Activated CD8-positive, alpha-beta T cell treated with anti-CD3 and anti-CD28 coated beads for 36 hours (primary cell): ENCODE measurements around the gene TTC4. TPM values are rescaled to one million over a fixed set of nuclear protein-coding genes. Genes with fewer than 3 reads are reported as not detected.

Source experiments
- ATAC-seq: fragments of 200-7000 bp; cut with Tn5 transposase; one replicate; pipeline ENCODE4 v1.10.0; 2021; ENCODE audit warnings: mild to moderate bottlenecking, moderate library complexity
- CTCF ChIA-PET: fragments of 350-600 bp; sonication (Branson Sonifier 250); formaldehyde crosslinking; loops from one replicate; lab custom pipeline; 2021; ENCODE audit warnings: antibody characterized with exemption; lab: Charles Lee
- POLR2A ChIA-PET: fragments of 350-600 bp; sonication (Branson Sonifier 250); formaldehyde crosslinking; loops from one replicate; lab custom pipeline; 2021; ENCODE audit warnings: antibody characterized with exemption; lab: Charles Lee
- DNase-seq: peaks from one replicate; pipeline ENCODE4 v3.0.0-alpha.2; 2020
- H3K27ac Mint-ChIP-seq: one replicate; pipeline ENCODE4 v1.8.0; 2021; ENCODE audit warnings: mild to moderate bottlenecking, mixed read lengths
- H3K27me3 Mint-ChIP-seq: one replicate; pipeline ENCODE4 v1.8.0; 2021; ENCODE audit warnings: mixed read lengths
- H3K36me3 Mint-ChIP-seq: one replicate; pipeline ENCODE4 v1.8.0; 2021; ENCODE audit warnings: low read depth, mixed read lengths
- H3K4me1 Mint-ChIP-seq: one replicate; pipeline ENCODE4 v1.8.0; 2021; ENCODE audit warnings: low read depth, mixed read lengths
- H3K4me3 Mint-ChIP-seq: one replicate; pipeline ENCODE4 v1.8.0; 2021; ENCODE audit warnings: mild to moderate bottlenecking, moderate library complexity, mixed read lengths
- H3K9me3 Mint-ChIP-seq: one replicate; pipeline ENCODE4 v1.8.0; 2021; ENCODE audit warnings: mixed read lengths
- intact Hi-C: fragments of 100-400 bp; cut with micrococcal nuclease; formaldehyde crosslinking; loops from one replicate; pipeline ENCODE4 v1.10.0; 2022
- total RNA-seq, 2 experiments: library from RNA; stranded (reverse); gene quantifications; one replicate each; pipeline ENCODE4 v1.2.3, GENCODE V29; 2021
- TF ChIP-seq, protein P1 (sequence below): fragments of 200-600 bp; IDR thresholded peaks from one replicate; pipeline ENCODE4 v1.8.0; 2022; ENCODE audit warnings: antibody characterized with exemption, mild to moderate bottlenecking

Gene TTC4
- total RNA-seq, 2 experiments from 2014 or later, result 26.7 to 28.2 TPM

DNA sequence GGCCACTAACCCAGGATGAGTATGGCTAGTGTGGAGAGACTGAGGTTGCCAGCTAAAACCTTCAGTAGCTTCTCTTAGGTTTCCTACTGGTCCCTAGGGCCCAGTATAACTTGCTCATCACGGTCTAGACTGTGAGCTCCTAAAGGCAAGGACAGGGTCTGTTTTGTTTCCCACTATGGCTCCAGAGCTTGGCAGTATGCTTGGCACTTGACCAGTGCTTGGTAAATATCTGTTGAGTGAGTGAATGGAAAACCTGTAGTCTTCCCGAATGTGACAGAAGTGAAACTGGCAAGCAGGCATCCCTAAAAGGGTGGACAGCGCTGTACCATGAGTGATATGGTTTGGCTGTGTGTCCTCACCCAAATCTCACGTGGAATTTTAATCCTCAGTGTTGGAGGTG is 61.8 kb downstream of the TTC4 start:
- H3K36me3 Mint-ChIP-seq, result no peaks in the 10 kb centered on the region
- no peaks in the 10 kb centered on the region for H3K27me3 Mint-ChIP-seq
- intact Hi-C loops, result no loop called here
- no peaks in the 10 kb centered on the region for H3K9me3 Mint-ChIP-seq
- ATAC-seq (no peak), DNase-seq (no peak)
- no peak overlapping the region for H3K27ac Mint-ChIP-seq
- ChIA-PET POLR2A (no interaction called here), CTCF (interaction anchor here (1.1 to 1.9 kb wide), 2 partner anchors 12 to 15 kb away, joined by 3 to 6 read pairs; no protein-coding TSS in a partner anchor)
- H3K4me3 Mint-ChIP-seq, result no peak overlapping the region
- H3K4me1 Mint-ChIP-seq, result no peaks in the 10 kb centered on the region
- TF ChIP-seq, protein P1, sequence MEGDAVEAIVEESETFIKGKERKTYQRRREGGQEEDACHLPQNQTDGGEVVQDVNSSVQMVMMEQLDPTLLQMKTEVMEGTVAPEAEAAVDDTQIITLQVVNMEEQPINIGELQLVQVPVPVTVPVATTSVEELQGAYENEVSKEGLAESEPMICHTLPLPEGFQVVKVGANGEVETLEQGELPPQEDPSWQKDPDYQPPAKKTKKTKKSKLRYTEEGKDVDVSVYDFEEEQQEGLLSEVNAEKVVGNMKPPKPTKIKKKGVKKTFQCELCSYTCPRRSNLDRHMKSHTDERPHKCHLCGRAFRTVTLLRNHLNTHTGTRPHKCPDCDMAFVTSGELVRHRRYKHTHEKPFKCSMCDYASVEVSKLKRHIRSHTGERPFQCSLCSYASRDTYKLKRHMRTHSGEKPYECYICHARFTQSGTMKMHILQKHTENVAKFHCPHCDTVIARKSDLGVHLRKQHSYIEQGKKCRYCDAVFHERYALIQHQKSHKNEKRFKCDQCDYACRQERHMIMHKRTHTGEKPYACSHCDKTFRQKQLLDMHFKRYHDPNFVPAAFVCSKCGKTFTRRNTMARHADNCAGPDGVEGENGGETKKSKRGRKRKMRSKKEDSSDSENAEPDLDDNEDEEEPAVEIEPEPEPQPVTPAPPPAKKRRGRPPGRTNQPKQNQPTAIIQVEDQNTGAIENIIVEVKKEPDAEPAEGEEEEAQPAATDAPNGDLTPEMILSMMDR, result no peak

DNA sequence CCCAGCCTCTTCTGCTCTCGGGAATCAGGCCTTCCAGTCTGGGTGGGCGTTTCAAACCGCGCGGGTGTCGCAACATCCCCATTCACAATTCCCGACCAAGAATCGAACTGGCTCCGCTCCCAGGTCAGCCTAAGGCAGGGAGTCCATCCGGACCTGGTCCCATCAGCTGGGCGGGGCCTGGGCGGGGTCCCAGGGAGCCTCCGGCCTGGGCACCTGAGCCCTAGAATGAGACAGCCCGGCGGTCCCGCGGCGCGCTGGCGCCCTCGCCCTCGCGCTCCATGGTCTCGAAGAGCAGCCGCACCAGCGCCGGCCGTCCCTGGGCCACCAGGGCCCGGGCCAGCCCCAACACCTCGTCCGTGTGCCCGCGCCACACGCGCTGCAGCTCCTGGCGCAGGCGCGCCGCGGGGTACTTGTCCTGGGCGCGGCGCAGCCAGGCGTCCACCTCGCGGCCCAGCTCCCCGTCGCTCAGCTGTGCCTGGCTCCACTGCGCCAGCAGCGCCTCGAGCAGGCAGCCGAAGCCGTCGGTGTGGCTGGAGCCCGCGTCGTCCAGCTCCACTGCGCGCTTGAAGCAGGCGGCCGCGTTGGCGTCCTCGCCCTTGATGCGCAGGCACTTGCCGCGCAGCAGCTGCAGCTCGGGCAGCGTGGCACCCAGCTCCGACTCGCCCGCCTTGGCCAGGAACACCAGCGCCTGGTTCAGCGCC is 65.5 kb downstream of the TTC4 start:
- CTCF ChIA-PET, result interaction anchor here (1.3 kb wide), 1 partner anchor 11 kb away, joined by 4 read pairs; no protein-coding TSS in a partner anchor
- Mint-ChIP-seq H3K9me3 (no peaks in the 10 kb centered on the region), H3K27me3 (no peaks in the 10 kb centered on the region), H3K36me3 (no peaks in the 10 kb centered on the region), H3K27ac (no peak overlapping the region), H3K4me3 (no peak overlapping the region), H3K4me1 (no peaks in the 10 kb centered on the region)
- intact Hi-C loops, result no loop called here
- ATAC-seq, result no peak
- TF ChIP-seq, protein P1, result no peak
- DNase-seq, result no peak
- POLR2A ChIA-PET, result interaction anchor here (1.2 kb wide), 1 partner anchor 13 kb away, joined by 3 read pairs; no protein-coding TSS in a partner anchor

DNA sequence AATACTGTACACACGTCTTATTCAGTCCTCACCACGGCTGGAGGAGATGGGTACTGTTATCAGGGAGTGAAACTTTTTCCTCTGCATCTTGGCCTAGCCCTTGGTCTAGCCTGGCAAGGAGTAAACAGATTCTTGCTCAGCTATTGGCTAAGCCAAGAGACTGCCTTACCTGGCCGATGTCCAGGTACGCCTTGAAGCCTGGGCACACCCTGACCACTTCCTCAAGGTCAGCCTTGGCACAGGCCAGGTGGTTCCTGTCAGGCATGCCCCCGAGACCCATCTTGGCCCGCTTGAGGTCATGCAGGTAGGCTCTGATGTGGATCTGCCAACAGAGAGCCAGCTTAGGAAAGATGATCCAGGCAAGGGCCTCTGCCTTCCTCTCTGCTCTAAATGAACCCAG is 66.5 kb downstream of the TTC4 start:
- CTCF ChIA-PET, result interaction anchor here (1.3 kb wide), 1 partner anchor 10 kb away, joined by 4 read pairs; no protein-coding TSS in a partner anchor
- no peak overlapping the region for H3K27ac Mint-ChIP-seq
- TF ChIP-seq, protein P1, result no peak
- intact Hi-C loops, result no loop called here
- H3K36me3 Mint-ChIP-seq, result no peaks in the 10 kb centered on the region
- DNase-seq (no peak), ATAC-seq (no peak)
- H3K9me3 Mint-ChIP-seq, result no peaks in the 10 kb centered on the region
- POLR2A ChIA-PET, result no interaction called here
- H3K4me3 Mint-ChIP-seq, result no peak overlapping the region
- no peaks in the 10 kb centered on the region for H3K4me1 Mint-ChIP-seq
- H3K27me3 Mint-ChIP-seq, result no peaks in the 10 kb centered on the region

DNA sequence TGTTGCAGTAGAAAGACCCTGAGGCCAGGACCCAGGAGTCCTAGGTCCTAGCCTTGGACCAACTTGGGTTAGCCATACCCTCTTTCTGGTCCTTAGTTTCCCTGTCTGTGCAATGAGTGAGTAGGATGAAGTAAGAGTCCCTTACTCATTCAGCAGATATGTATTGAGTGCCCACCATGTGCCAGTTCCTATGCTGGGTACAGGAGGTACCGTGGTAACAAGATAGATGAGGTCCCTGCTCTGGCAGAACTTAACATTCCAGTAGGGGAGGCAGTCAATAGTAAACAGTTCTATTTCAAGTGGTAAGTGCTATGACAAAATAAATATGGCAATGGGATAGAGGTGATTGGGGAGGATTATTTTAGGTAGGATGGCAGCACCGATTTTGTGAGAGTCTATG is 66.9 kb downstream of the TTC4 start:
- Mint-ChIP-seq H3K27me3 (no peaks in the 10 kb centered on the region), H3K27ac (no peak overlapping the region), H3K4me3 (no peak overlapping the region), H3K9me3 (no peaks in the 10 kb centered on the region), H3K36me3 (no peaks in the 10 kb centered on the region), H3K4me1 (no peaks in the 10 kb centered on the region)
- DNase-seq (no peak), ATAC-seq (no peak)
- ChIA-PET CTCF (interaction anchor here (1.3 to 2.0 kb wide), 2 partner anchors 10 kb away, joined by 4 to 9 read pairs; no protein-coding TSS in a partner anchor), POLR2A (no interaction called here)
- TF ChIP-seq, protein P1, result no peak
- intact Hi-C loops, result no loop called here

DNA sequence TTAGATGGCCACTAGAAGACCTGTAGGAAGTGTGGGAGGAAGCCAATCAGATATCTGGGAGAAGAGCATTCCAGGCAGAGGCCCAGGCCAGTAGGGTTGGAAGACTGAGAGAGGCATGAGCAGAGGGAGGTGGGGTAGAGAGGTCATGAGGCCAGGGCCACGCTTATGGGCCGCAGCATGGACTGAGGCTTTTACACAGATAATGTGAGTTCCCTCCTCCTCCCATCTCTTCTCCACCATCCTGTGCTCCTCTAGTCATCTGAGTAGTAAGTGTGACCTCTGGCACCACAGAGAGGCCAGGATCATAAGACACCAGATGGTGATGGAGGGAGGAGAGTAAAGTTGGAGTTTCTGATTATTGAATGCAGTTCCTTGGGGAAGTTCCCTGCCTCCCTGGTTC is 68.4 kb downstream of the TTC4 start:
- DNase-seq (no peak), ATAC-seq (no peak)
- Mint-ChIP-seq H3K4me1 (no peaks in the 10 kb centered on the region), H3K36me3 (no peaks in the 10 kb centered on the region), H3K27me3 (no peaks in the 10 kb centered on the region), H3K27ac (no peak overlapping the region), H3K4me3 (no peak overlapping the region), H3K9me3 (no peaks in the 10 kb centered on the region)
- TF ChIP-seq, protein P1, result no peak
- intact Hi-C loops, result no loop called here
- POLR2A ChIA-PET, result interaction anchor here (1.1 kb wide), 1 partner anchor 18 kb away, joined by 3 read pairs; no protein-coding TSS in a partner anchor
- CTCF ChIA-PET, result interaction anchor here (2.0 kb wide), 1 partner anchor 8 kb away, joined by 9 read pairs; no protein-coding TSS in a partner anchor
